GM19043 (cell line): ENCODE data around the gene PRDM10.
A peak's percentile ranks its signal among the peaks of the same experiment; 100 is the strongest.
"Not testable (repeated sequence)": the region's sequence is repeated elsewhere in the genome, so short reads cannot be mapped to it uniquely, and the experiment has no call there.

Experiments used
- ATAC-seq: cut with Tn5 transposase; IDR thresholded peaks from one replicate; pipeline ENCODE4 v1.9.1; 2021; ENCODE audit warnings: low read depth; ENCODE audit not compliant: unreplicated experiment

The PRDM10 gene

GRCh38 chr11:130020323-130020722, 17.7 kb upstream of the PRDM10 start:
- no peak for ATAC-seq

- not testable (repeated sequence) for ATAC-seq
These were observed 13.2 kb upstream of the PRDM10 start for GRCh38 chr11:130015846-130016245.

- ATAC-seq = no peak
These were observed 5.7 kb upstream of the PRDM10 start for GRCh38 chr11:130008326-130008725.

GRCh38 chr11:130006929-130007328, 4.3 kb upstream of the PRDM10 start:
- ATAC-seq = no peak

GRCh38 chr11:130003717-130004001, 1.0 kb upstream of the PRDM10 start:
- no peak for ATAC-seq

- ATAC-seq = peak; percentile 74
These were observed 446 bp upstream of the PRDM10 start for GRCh38 chr11:130002846-130003716.

- ATAC-seq = peak; percentile 19
These were observed 929 bp downstream of the PRDM10 start for GRCh38 chr11:130001461-130002351.

- ATAC-seq = no peak
These were observed 2.0 kb downstream of the PRDM10 start for GRCh38 chr11:130000552-130001176.

- no peak for ATAC-seq
These were observed 3.2 kb downstream of the PRDM10 start for GRCh38 chr11:129999407-129999806.

GRCh38 chr11:129998905-129999304, 3.7 kb downstream of the PRDM10 start:
- ATAC-seq = no peak

- no peak for ATAC-seq
These were observed 4.5 kb downstream of the PRDM10 start for GRCh38 chr11:129998107-129998506.

- no peak for ATAC-seq
These were observed 5.1 kb downstream of the PRDM10 start for GRCh38 chr11:129997513-129997912.

GRCh38 chr11:129996113-129996870, 6.3 kb downstream of the PRDM10 start:
- ATAC-seq = no peak

GRCh38 chr11:129995163-129995562, 7.5 kb downstream of the PRDM10 start:
- ATAC-seq = no peak

GRCh38 chr11:129992161-129992944, 10.3 kb downstream of the PRDM10 start:
- ATAC-seq = peak; percentile 67

- ATAC-seq = no peak
These were observed 13.4 kb downstream of the PRDM10 start for GRCh38 chr11:129989149-129989813.

- ATAC-seq = no peak
These were observed 14.7 kb downstream of the PRDM10 start for GRCh38 chr11:129987950-129988349.

- ATAC-seq = no peak
These were observed 16.8 kb downstream of the PRDM10 start for GRCh38 chr11:129985823-129986222.

GRCh38 chr11:129980086-129980485, 22.5 kb downstream of the PRDM10 start:
- ATAC-seq = no peak
